SJSA1 (cell line): ENCODE data around the gene KSR1. TPM values are rescaled to one million over a fixed set of nuclear protein-coding genes. Genes with fewer than 3 reads are reported as not detected.
A peak's percentile ranks its signal among the peaks of the same experiment; 100 is the strongest.
"Not testable (repeated sequence)": the region's sequence is repeated elsewhere in the genome, so short reads cannot be mapped to it uniquely, and the experiment has no call there.

ENCODE experiments used
- DNase-seq, 2 experiments: peaks; one replicate each; pipeline ENCODE4 v3.0.0-alpha.2; 2015 to 2020; ENCODE audit warnings: low spot score in 2 of 2, low read depth in 1 of 2
- H3K27ac ChIP-seq: fragments of 250-450 bp; sonication (Bioruptor Pico); 2 replicates; pipeline ENCODE4 v1.5.1; 2020; ENCODE audit warnings: mild to moderate bottlenecking, moderate library complexity
- H3K27me3 ChIP-seq: fragments of 250-450 bp; sonication (Bioruptor Pico); replicated peaks from 2 replicates; pipeline ENCODE4 v1.5.1; 2020; ENCODE audit warnings: mild to moderate bottlenecking, moderate library complexity
- H3K36me3 ChIP-seq: fragments of 250-450 bp; sonication (Bioruptor Pico); 2 replicates; pipeline ENCODE4 v1.5.1; 2020; ENCODE audit warnings: mild to moderate bottlenecking
- H3K4me1 ChIP-seq: fragments of 250-450 bp; sonication (Bioruptor Pico); replicated peaks from 2 replicates; pipeline ENCODE4 v1.6.1; 2021; ENCODE audit warnings: mild to moderate bottlenecking
- H3K4me3 ChIP-seq: fragments of 250-450 bp; sonication (Bioruptor Pico); 2 replicates; pipeline ENCODE4 v1.5.1; 2020; ENCODE audit warnings: mild to moderate bottlenecking
- H3K9me3 ChIP-seq: fragments of 250-450 bp; sonication (Bioruptor Pico); replicated peaks from 2 replicates; pipeline ENCODE4 v1.5.1; 2020; ENCODE audit warnings: mild to moderate bottlenecking
- total RNA-seq: library from RNA; depleted of rRNA; stranded (reverse); fragments of >200 nt; shearing (Covaris generic); gene quantifications from 2 replicates; pipeline ENCODE4 v1.2.3, GENCODE V29; 2014

The KSR1 gene
- total RNA-seq, 1 experiment from 2014 or later: 7.7 TPM

DNA sequence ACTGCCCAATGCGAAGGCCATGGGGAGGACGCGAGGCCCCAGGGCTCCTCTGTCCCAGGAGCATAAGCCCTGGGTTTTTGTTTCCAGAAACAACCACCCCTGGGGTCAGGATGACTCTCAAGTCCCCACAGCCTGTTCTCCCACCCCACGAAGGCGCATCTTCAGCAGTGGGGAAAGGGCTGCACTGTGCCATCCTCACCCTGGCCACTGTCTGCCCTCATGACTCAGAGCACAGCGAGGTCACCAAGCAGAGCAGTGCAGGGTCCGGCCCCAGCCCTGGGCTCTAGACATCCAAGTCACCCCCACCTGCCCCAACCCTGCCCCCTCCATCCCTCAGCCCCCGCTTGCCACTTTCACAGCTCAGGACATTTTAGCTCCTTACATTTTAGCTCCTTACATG lies 22.7 kb upstream of the KSR1 start:
- Histone ChIP-seq H3K4me1 (peaks cover 24% of the 10 kb centered on the region), H3K27me3 (no peaks in the 10 kb centered on the region), H3K9me3 (no peaks in the 10 kb centered on the region), H3K27ac (no peak overlapping the region), H3K4me3 (no peak overlapping the region), H3K36me3 (no peaks in the 10 kb centered on the region)
- DNase-seq: no peak

DNA sequence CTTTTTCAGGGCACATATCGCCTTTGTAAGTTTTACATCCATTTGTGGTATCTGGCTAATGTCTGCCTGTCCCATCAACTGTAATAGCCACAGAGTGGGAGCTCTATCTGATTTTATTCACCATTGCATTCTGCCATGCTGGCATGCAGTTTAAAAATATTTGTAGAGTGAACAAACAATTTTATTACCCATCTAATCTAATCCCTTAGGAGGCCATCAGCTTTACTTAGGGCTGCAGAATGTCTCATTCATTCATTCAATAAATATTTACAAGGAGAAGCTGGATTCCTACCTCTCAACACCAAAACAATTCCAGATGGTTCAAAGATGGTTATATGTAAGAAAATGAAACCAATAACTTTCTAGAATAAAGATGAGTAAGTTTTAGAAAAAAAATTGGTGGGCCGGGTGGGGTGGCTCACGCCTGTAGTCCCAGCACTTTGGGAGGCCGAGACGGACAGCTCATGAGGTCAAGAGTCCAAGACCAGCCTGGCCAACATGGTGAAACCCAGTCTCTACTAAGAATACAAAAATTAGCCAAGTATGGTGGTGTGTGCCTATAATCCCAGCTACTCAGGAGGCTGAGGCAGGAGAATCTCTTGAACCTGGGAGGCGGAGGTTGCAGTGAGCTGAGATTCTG lies 20.7 kb upstream of the KSR1 start:
- peaks cover 24% of the 10 kb centered on the region for H3K4me1 ChIP-seq
- H3K36me3 ChIP-seq, H3K4me3 ChIP-seq, H3K27me3 ChIP-seq, H3K9me3 ChIP-seq: not testable (repeated sequence)
- DNase-seq: peak in 1 of 2 experiments; percentile 59
- H3K27ac ChIP-seq: peak overlapping the region; percentile 58

DNA sequence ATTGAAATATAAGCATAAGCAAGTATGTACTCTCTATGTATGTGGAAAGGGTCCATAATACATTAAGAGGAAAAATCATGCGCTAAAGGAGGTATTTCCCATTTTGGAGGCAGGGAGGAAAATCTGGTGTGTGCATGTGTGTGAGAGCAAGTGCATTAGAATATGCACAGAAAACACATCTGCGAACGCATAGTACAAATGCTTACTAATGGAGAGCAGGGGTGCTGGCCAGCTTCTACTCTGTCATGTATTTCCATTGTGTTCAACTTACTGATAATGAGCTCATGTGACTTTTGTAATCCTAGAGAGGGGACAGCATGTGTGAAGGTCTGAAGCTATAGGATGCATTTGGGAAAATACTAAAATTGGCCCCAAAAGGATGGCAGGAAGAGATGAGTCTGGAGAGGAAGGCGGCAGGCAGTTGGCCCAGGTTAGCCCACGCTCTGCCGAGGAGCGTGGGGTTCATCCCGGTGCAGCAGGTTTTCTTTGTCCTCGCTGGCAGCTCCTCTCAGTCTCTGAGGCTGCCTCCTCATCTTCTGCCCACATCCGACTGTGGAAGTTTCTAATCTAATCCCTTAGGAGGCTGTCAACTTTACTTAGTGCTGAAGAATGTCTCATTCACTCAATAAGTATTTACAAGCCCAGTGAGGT lies 17.8 kb upstream of the KSR1 start:
- no peak for DNase-seq
- H3K36me3 ChIP-seq: no peaks in the 10 kb centered on the region
- no peak overlapping the region for H3K27ac ChIP-seq
- no peak overlapping the region for H3K4me3 ChIP-seq
- no peaks in the 10 kb centered on the region for H3K9me3 ChIP-seq
- H3K27me3 ChIP-seq: no peaks in the 10 kb centered on the region
- H3K4me1 ChIP-seq: peaks cover 24% of the 10 kb centered on the region

DNA sequence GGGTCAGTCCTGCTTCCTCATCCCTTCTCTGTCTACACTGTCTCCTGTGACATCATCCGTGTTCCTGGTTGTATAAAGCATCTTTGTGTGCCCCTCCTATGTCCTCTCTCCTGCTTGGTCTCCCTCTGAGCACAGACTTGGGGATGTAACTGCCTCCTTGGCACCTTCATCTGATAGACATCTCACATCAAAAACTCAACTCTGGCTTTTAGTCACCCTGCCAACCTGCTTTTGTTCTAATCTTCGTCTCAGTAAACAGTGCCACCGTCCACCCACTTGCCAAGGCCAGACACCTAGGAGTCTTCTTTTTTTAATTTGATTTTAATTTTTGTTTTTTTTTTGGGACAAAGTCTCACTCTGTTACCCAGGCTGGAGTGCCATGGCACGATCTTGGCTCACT lies 16.9 kb upstream of the KSR1 start:
- Histone ChIP-seq H3K9me3 (no peaks in the 10 kb centered on the region), H3K27ac (no peak overlapping the region), H3K4me1 (peaks cover 24% of the 10 kb centered on the region), H3K36me3 (no peaks in the 10 kb centered on the region), H3K4me3 (no peak overlapping the region), H3K27me3 (no peaks in the 10 kb centered on the region)
- DNase-seq: no peak

DNA sequence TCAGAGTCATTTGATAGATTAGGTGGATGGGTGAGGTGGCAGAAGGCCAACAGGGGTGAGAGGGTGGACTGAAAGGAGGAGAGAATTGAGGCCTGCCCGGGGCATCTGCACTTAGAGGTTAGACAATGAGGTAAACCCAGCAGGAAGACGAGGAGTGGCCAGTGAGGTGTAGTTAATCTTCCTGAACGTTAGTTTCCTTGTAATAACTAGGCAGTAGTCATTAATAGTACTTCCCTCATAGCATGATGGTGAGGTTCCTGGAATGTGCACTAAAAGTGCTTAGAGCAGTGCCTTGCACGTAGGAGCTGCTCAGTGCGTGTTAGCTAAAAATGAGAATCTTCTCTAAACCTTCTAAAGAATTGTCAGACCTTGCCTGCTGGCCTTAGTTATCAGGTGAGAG lies 13.5 kb upstream of the KSR1 start:
- Histone ChIP-seq H3K4me3 (no peak overlapping the region), H3K4me1 (peaks cover 11% of the 10 kb centered on the region), H3K27ac (no peak overlapping the region), H3K27me3 (no peaks in the 10 kb centered on the region), H3K36me3 (no peaks in the 10 kb centered on the region), H3K9me3 (no peaks in the 10 kb centered on the region)
- no peak for DNase-seq

DNA sequence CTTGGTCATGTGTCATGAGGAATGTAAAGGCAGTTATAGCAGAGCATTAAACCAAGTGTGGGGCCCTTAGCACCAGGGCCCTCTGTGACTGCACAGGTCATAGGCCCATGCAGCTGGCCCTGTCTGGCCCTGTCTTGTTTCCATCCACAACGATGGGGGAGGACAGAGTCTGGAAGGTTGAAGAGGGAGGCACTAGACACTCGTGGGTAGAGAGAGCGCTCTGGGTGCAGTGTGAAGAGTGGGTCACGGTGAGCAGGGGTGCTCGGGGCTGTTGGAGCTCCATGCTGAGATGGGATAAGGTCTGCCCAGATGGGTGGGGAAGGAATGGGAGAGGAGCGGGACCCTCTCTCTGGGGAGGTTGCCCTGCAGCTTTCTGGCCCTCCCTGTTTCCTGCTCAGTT lies 12.8 kb upstream of the KSR1 start:
- Histone ChIP-seq H3K4me1 (peaks cover 11% of the 10 kb centered on the region), H3K27ac (no peak overlapping the region), H3K27me3 (no peaks in the 10 kb centered on the region), H3K36me3 (no peaks in the 10 kb centered on the region), H3K9me3 (no peaks in the 10 kb centered on the region), H3K4me3 (no peak overlapping the region)
- no peak for DNase-seq

DNA sequence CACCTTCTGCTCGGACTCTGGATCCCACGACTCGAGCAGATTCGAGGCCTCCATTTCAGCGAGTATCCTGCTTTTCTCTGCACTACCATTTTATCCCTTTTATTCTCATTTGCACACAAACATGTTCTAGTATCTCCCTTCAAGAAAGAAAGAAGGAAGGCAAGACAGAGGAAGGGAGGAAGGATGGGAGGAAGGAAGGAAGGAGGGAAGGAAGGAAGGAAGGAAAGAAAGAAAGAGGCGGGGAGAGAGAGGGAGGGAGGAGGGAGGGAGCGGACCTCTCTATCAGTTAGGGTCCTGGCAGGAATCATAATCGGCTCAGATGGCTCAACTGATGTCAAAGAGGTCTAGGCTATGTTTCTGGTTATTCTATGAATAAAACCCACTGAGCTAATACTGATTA lies 10.3 kb upstream of the KSR1 start:
- Histone ChIP-seq H3K27me3 (no peaks in the 10 kb centered on the region), H3K27ac (no peak overlapping the region)
- no peak for DNase-seq

DNA sequence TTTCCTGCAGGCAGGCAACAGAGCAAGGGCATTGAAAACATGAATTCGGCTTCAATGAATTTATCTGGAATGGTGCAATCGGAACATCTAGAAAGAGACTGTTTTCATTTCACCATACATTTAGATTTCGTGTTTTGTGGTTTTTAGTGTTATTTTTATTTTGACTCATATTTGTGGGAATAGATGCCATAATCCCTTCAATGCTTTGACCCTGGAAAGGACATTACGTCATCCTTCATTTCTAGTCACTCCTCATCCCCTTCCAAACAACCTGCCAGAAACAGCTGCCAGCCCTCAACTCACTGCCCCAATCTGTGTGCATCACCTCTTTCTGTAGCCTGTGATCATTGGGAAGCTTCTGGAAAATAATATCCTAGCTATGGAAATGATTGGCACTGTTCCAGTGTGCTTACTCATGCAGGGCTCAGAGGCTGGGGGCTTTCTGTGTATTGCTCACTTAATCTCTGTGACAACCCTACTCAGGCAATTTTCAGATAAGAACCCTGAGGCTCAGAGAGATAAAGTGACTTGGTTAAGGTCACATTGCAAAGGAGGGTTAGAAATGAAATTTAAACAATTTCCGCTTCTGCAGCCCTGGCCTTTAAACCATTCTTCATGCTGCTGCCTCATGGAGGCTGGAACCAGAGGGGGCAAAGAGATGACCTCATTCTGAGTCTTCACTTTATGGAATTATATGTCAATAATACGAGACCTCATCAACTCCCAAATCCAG lies 9.5 kb upstream of the KSR1 start:
- Histone ChIP-seq H3K27ac (no peak overlapping the region), H3K27me3 (no peaks in the 10 kb centered on the region), H3K4me1 (peaks cover 16% of the 10 kb centered on the region), H3K36me3 (no peaks in the 10 kb centered on the region), H3K4me3 (no peak overlapping the region), H3K9me3 (no peaks in the 10 kb centered on the region)
- DNase-seq: peak in 1 of 2 experiments; percentile 9

More for the DNA sequence above, 10.3 kb upstream of the KSR1 start:
- peaks cover 16% of the 10 kb centered on the region for H3K4me1 ChIP-seq
- H3K36me3 ChIP-seq: no peaks in the 10 kb centered on the region
- H3K9me3 ChIP-seq: no peaks in the 10 kb centered on the region
- H3K4me3 ChIP-seq: no peak overlapping the region

DNA sequence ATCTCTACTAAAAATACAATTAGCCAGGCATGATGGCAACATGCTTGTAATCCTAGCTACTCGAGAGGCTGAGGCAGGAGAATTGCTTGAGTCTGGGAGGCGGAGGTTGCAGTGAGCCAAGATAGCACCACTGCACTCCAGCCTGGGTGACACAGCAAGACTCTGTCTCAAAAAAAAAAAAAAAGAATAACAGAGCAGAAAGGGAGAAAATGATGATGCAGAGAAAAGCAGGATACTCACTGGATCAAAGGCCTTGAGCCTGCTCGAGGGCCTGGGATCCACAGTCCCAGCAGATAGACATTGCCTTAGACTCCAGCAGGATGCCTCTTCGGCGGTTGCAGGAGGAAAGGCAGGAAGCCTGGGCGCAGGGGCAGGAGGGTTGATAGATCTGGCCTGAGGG lies 7.7 kb upstream of the KSR1 start:
- peaks cover 16% of the 10 kb centered on the region for H3K4me1 ChIP-seq
- not testable (repeated sequence) for H3K36me3 ChIP-seq, DNase-seq, H3K4me3 ChIP-seq, H3K27me3 ChIP-seq, H3K27ac ChIP-seq, H3K9me3 ChIP-seq

DNA sequence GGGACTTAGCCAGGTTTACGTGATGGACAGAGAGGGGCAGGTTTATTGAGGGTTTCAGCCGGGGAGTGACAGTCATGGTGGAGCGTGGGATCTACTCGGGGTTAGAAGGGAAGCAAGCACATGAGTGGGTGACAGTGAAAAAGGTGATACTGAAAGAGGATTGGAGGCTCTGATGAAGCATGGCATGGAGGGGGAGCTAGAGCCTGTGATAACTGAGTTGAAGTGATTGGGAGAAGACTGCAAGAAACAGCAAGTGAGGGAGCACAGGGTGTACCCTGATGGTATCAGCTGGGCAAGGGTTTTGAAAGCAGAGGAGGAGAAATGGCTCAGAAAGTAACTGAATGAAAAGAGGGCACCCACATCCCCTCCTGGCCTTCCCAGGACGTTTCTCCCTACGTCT lies 6.7 kb upstream of the KSR1 start:
- H3K4me1 ChIP-seq: peaks cover 16% of the 10 kb centered on the region
- H3K36me3 ChIP-seq: no peaks in the 10 kb centered on the region
- H3K4me3 ChIP-seq: no peak overlapping the region
- H3K27ac ChIP-seq: no peak overlapping the region
- no peaks in the 10 kb centered on the region for H3K27me3 ChIP-seq
- H3K9me3 ChIP-seq: no peaks in the 10 kb centered on the region
- DNase-seq: no peak

DNA sequence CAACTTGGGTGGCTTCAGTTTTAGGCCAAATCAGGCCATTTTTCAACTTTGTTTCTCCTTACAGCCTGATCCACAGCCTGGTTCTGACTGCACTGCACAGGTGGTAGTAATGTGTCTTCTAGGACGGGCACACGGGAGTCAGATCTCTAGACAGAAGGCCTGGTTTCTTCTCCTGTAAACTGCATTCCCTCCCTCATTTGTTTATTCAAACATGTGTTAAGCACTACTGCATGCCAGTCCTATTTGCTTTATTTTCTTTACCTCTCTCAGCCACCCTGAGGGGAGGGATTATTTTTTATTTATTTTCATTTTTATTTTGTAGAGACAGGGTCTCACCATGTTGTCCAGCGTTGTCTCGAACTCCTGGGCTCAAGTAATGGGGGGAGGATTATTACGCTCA lies 6.3 kb upstream of the KSR1 start:
- H3K4me1 ChIP-seq: peaks cover 16% of the 10 kb centered on the region
- no peak overlapping the region for H3K4me3 ChIP-seq
- no peaks in the 10 kb centered on the region for H3K9me3 ChIP-seq
- no peak for DNase-seq
- no peaks in the 10 kb centered on the region for H3K27me3 ChIP-seq
- H3K27ac ChIP-seq: no peak overlapping the region
- no peaks in the 10 kb centered on the region for H3K36me3 ChIP-seq

DNA sequence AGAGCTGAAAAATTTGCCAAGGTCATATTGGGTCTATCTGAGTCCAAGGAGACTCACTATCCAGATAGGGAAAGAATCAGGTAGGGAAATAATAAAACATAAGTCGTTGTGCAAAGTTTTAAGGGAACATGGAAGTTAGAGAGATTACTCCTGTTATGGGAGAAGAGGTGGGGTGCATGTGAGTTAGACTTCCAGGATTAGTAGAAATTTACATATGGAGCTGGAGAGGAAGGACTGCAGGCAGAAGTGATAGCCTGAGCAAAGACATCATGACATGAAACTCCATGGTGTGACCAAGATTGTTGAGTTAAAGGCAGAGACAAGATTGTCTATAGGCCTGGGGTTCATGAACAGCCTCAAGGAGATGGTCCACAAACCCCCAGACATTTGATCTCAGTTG lies 5.8 kb upstream of the KSR1 start:
- Histone ChIP-seq H3K4me1 (peaks cover 16% of the 10 kb centered on the region), H3K4me3 (no peak overlapping the region), H3K27me3 (no peaks in the 10 kb centered on the region), H3K27ac (no peak overlapping the region), H3K36me3 (no peaks in the 10 kb centered on the region), H3K9me3 (no peaks in the 10 kb centered on the region)
- no peak for DNase-seq

DNA sequence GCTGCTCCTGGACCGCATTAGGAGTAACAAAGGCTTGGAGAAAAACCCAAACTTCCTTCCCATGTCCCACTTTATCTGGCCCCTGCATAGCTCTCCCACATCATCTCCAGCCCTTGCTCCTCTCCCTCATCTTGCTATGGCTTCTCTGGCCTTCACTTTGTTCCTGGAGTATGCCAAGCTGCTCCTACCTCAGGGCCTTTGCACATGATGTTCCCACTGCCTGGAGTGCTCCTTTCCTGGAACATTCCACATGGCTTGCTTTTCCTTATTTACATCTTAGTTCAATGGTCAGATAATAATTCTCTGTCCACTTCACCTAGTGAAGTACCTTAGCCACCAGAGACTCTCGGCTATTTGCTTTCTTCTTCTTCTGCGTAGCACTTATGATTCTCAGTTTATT lies 4.3 kb upstream of the KSR1 start:
- H3K4me1 ChIP-seq: peaks cover 13% of the 10 kb centered on the region
- H3K27ac ChIP-seq: no peak overlapping the region
- H3K27me3 ChIP-seq: no peaks in the 10 kb centered on the region
- H3K36me3 ChIP-seq: peaks cover 4% of the 10 kb centered on the region; the same call in 1 of the 2 replicates
- DNase-seq: no peak
- no peaks in the 10 kb centered on the region for H3K9me3 ChIP-seq
- no peak overlapping the region for H3K4me3 ChIP-seq

DNA sequence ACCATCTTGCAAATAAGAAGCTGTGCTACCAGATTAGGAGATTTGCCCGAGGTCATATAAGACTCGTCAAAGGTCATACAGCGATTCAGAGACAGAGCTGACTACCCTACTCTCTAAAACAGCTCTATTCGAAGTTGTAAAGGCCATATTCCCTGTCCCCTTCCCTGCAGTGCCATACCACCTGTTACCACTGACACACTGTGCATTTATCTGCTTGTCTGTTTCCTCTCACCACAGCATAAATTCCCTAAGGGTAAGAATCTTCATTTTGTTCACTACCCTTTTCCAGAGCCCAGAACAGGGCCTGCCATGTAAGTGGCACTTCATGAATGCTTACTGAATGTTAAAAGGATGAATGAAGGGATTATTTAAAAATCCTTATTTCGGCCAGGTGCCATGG lies 3.4 kb upstream of the KSR1 start:
- DNase-seq: no peak
- no peak overlapping the region for H3K27ac ChIP-seq
- H3K4me1 ChIP-seq: peaks cover 20% of the 10 kb centered on the region
- H3K36me3 ChIP-seq: peaks cover 4% of the 10 kb centered on the region; the same call in 1 of the 2 replicates
- no peaks in the 10 kb centered on the region for H3K27me3 ChIP-seq
- H3K4me3 ChIP-seq: no peak overlapping the region
- H3K9me3 ChIP-seq: no peaks in the 10 kb centered on the region
